ENCODE results near the gene PCDHB5. TPM values are rescaled to one million over a fixed set of nuclear protein-coding genes. Genes with fewer than 3 reads are reported as not detected.
A peak's percentile ranks its signal among the peaks of the same experiment; 100 is the strongest.
"Not testable (repeated sequence)": the region's sequence is repeated elsewhere in the genome, so short reads cannot be mapped to it uniquely, and the experiment has no call there.

The PCDHB5 gene
- total and polyA plus RNA-seq, 8 donors = 2.5 to 13.9 (median 11.0) TPM

DNA sequence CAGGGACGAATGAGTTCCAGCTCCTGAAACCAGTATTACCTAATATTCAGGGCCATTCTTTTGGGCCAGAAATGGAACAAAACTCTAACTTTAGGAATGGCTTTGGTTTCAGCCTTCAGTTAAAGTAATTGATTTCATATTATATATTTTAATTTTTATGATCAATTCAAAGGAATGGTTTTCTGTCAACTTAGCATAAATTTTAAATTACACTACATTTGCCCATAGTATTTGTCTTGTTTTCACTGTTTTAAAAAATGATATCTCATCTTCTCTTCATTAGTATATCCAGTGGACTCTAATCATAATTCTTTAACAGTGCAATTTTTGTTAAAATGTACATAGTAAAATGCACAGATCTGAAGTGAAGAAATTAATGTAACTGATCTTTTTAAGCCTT is 45.3 kb downstream of the PCDHB5 start:
- Histone ChIP-seq H3K36me3 (no peaks in the 10 kb centered on the region), H3K4me1 (no peaks in the 10 kb centered on the region), H3K27ac (no peak overlapping the region), H3K9me3 (peaks cover 0 to 59% of the 10 kb centered on the region in 2 donors), H3K4me3 (no peak overlapping the region), H3K27me3 (peaks cover 0 to 69% of the 10 kb centered on the region in 2 donors)
- intact Hi-C loops (cut with DNase I) = no loop called here
- no peak for ATAC-seq
- TF ChIP-seq, protein P1, sequence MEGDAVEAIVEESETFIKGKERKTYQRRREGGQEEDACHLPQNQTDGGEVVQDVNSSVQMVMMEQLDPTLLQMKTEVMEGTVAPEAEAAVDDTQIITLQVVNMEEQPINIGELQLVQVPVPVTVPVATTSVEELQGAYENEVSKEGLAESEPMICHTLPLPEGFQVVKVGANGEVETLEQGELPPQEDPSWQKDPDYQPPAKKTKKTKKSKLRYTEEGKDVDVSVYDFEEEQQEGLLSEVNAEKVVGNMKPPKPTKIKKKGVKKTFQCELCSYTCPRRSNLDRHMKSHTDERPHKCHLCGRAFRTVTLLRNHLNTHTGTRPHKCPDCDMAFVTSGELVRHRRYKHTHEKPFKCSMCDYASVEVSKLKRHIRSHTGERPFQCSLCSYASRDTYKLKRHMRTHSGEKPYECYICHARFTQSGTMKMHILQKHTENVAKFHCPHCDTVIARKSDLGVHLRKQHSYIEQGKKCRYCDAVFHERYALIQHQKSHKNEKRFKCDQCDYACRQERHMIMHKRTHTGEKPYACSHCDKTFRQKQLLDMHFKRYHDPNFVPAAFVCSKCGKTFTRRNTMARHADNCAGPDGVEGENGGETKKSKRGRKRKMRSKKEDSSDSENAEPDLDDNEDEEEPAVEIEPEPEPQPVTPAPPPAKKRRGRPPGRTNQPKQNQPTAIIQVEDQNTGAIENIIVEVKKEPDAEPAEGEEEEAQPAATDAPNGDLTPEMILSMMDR (IDR thresholded peaks at IDR 0.05) = no peak
- DNase-seq = no peak

DNA sequence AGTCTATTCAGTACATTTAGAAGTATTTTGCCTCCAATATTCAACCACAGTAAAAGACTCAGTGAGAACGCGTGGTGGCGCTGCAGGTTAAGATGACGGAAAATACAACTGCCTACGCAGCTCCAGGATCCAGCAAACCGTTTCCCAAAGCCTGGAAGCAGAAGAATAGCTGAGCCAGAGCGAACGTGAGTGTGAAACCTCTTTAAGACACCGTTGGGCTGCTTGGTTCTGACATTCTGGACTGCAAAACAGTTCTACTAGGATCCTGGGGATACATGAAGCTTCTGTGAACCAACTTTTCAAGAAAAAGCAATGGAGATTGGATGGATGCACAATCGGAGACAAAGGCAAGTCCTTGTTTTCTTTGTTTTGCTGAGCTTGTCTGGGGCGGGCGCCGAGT is 47.2 kb downstream of the PCDHB5 start, which contains the start of gene PCDHB16:
PCDHB16 (plus strand) TSS at position 140 of the 400 bp plus-strand sequence; CDS start at position 313, 173 bp downstream.
- Histone ChIP-seq H3K27me3 (peaks cover 0 to 50% of the 10 kb centered on the region in 2 donors), H3K36me3 (no peaks in the 10 kb centered on the region), H3K4me1 (no peaks in the 10 kb centered on the region), H3K9me3 (peaks cover 0 to 53% of the 10 kb centered on the region in 2 donors), H3K4me3 (no peak within 1 kb of the TSS), H3K27ac (no peak within 1 kb of the TSS)
- ATAC-seq (no peak), DNase-seq (peak in 2 of 4 donors; percentile 36 to 58)
- TF ChIP-seq, protein P1 (IDR thresholded peaks at IDR 0.05) = no peak
- intact Hi-C loops (cut with DNase I) = no loop called here

DNA sequence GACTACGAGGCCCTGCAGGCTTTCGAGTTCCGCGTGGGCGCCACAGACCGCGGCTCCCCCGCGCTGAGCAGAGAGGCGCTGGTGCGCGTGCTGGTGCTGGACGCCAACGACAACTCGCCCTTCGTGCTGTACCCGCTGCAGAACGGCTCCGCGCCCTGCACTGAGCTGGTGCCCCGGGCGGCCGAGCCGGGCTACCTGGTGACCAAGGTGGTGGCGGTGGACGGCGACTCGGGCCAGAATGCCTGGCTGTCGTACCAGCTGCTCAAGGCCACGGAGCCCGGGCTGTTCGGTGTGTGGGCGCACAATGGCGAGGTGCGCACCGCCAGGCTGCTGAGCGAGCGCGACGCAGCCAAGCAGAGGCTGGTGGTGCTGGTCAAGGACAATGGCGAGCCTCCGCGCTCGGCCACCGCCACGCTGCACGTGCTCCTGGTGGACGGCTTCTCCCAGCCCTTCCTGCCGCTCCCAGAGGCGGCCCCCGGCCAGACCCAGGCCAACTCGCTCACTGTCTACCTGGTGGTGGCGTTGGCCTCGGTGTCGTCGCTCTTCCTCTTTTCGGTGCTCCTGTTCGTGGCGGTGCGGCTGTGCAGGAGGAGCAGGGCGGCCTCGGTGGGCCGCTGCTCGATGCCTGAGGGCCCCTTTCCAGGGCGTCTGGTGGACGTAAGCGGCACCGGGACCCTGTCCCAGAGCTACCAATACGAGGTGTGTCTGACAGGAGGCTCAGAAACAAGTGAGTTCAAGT is 49.3 kb downstream of the PCDHB5 start:
- H3K27me3 ChIP-seq = peaks cover 0 to 46% of the 10 kb centered on the region in 2 donors
- intact Hi-C loops (cut with DNase I); H3K4me1 ChIP-seq; H3K36me3 ChIP-seq; ATAC-seq; H3K4me3 ChIP-seq; DNase-seq; H3K27ac ChIP-seq: not testable (repeated sequence)
- H3K9me3 ChIP-seq = peaks cover 0 to 44% of the 10 kb centered on the region in 2 donors

DNA sequence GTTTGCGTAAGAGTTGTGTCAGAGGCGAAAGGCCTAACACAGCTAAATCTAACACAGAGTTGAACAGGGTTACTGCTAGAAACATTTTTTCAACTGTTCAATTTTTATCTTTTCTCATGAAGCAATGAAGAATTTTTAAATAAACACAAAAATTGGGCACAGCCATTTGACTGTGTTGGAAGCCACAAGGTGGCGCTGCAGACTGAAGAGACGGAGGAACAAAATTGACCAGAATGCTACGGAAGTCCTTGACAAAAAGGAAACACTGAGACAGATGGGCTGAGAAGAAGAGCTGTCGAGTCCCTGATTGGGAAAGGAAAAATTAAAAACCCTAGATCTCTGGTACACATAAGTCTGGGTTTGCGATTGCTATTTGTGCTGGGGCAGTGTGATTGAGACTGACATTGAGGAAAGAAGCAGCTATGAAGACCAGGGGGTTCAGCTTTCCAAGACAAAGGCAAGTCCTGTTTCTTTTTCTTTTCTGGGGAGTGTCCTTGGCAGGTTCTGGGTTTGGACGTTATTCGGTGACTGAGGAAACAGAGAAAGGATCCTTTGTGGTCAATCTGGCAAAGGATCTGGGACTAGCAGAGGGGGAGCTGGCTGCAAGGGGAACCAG is 52.0 kb downstream of the PCDHB5 start, which contains the start of gene PCDHB9:
PCDHB9 (plus strand) TSS at position 265 of the 616 bp plus-strand sequence; CDS start at position 423, 158 bp downstream.
- no peak within 1 kb of the TSS for H3K4me3 ChIP-seq
- intact Hi-C loops (cut with DNase I) = no loop called here
- TF ChIP-seq, protein P1 (IDR thresholded peaks at IDR 0.05) = no peak
- H3K27me3 ChIP-seq = peaks cover 3 to 47% of the 10 kb centered on the region in 2 donors
- H3K9me3 ChIP-seq = peaks cover 0 to 63% of the 10 kb centered on the region in 2 donors
- no peaks in the 10 kb centered on the region for H3K36me3 ChIP-seq
- no peak within 1 kb of the TSS for H3K27ac ChIP-seq
- peak in 1 of 4 donors; percentile 24 for DNase-seq
- no peak for ATAC-seq
- H3K4me1 ChIP-seq = no peaks in the 10 kb centered on the region

Other genes with a start within 250 kb of the PCDHB5 start
- gene PCDHAC1, start 208.9 kb upstream of the PCDHB5 start, total RNA-seq = 1 to 10 TPM; 6.7 to 8.3 TPM
- gene PCDHAC1, start 208.9 kb upstream of the PCDHB5 start, polyA plus RNA-seq (ENCODE audit: insufficient read length in 6 of 6) = under 1 TPM; 0.26 to 0.53 (median 0.32) TPM
- gene PCDHAC2, start 168.7 kb upstream of the PCDHB5 start, total RNA-seq = 10 to 100 TPM in 1 of 2 donors, 1 to 10 TPM in 1; 9.9 to 12.6 TPM
- 1 to 10 TPM; 2.8 to 4.5 (median 3.1) TPM for gene PCDHAC2, start 168.7 kb upstream of the PCDHB5 start, polyA plus RNA-seq (ENCODE audit: insufficient read length in 6 of 6)
- under 1 TPM; 0.06 to 0.10 TPM for gene PCDHB1, start 83.8 kb upstream of the PCDHB5 start, total RNA-seq
- gene PCDHB1, start 83.8 kb upstream of the PCDHB5 start, polyA plus RNA-seq (ENCODE audit: insufficient read length in 6 of 6) = under 1 TPM; 0.06 to 0.14 (median 0.11) TPM
- 1 to 10 TPM; 3.6 to 6.6 TPM for gene PCDHB2, start 40.6 kb upstream of the PCDHB5 start, total RNA-seq
- 10 to 100 TPM in 1 of 6 donors, 1 to 10 TPM in 5; 5.9 to 12.5 (median 8.9) TPM for gene PCDHB2, start 40.6 kb upstream of the PCDHB5 start, polyA plus RNA-seq (ENCODE audit: insufficient read length in 6 of 6)
- gene PCDHB3, start 34.7 kb upstream of the PCDHB5 start, total RNA-seq = 1 to 10 TPM; 2.0 to 3.9 TPM
- 1 to 10 TPM; 2.2 to 4.1 (median 3.2) TPM for gene PCDHB3, start 34.7 kb upstream of the PCDHB5 start, polyA plus RNA-seq (ENCODE audit: insufficient read length in 6 of 6)
- 1 to 10 TPM; 1.9 to 4.3 TPM for gene PCDHB4, start 13.4 kb upstream of the PCDHB5 start, total RNA-seq
- gene PCDHB4, start 13.4 kb upstream of the PCDHB5 start, polyA plus RNA-seq (ENCODE audit: insufficient read length in 6 of 6) = 1 to 10 TPM; 2.0 to 3.5 (median 2.5) TPM
- 1 to 10 TPM in 1 of 2 donors, under 1 TPM in 1; 0.73 to 1.0 TPM for gene PCDHB6, start 14.9 kb downstream of the PCDHB5 start, total RNA-seq
- gene PCDHB6, start 14.9 kb downstream of the PCDHB5 start, polyA plus RNA-seq (ENCODE audit: insufficient read length in 6 of 6) = 1 to 10 TPM; 2.6 to 3.3 (median 2.8) TPM
- gene PCDHB7, start 37.4 kb downstream of the PCDHB5 start, total RNA-seq = 1 to 10 TPM; 2.4 to 3.8 TPM
- 1 to 10 TPM; 3.9 to 5.8 (median 4.8) TPM for gene PCDHB7, start 37.4 kb downstream of the PCDHB5 start, polyA plus RNA-seq (ENCODE audit: insufficient read length in 6 of 6)
- 1 to 10 TPM; 1.1 to 2.7 TPM for gene PCDHB8, start 42.6 kb downstream of the PCDHB5 start, total RNA-seq
- gene PCDHB8, start 42.6 kb downstream of the PCDHB5 start, polyA plus RNA-seq (ENCODE audit: insufficient read length in 6 of 6) = 1 to 10 TPM in 5 of 6 donors, under 1 TPM in 1; 0.72 to 3.7 (median 2.5) TPM
- 1 to 10 TPM; 1.8 to 3.1 TPM for gene PCDHB16, start 47.2 kb downstream of the PCDHB5 start, total RNA-seq
- gene PCDHB16, start 47.2 kb downstream of the PCDHB5 start, polyA plus RNA-seq (ENCODE audit: insufficient read length in 6 of 6) = 1 to 10 TPM; 4.0 to 8.2 (median 6.9) TPM
- 1 to 10 TPM; 1.3 to 1.6 TPM for gene PCDHB9, start 52.0 kb downstream of the PCDHB5 start, total RNA-seq
- gene PCDHB9, start 52.0 kb downstream of the PCDHB5 start, polyA plus RNA-seq (ENCODE audit: insufficient read length in 6 of 6) = 1 to 10 TPM; 3.3 to 5.1 (median 4.4) TPM
- 1 to 10 TPM; 1.5 to 2.0 TPM for gene PCDHB10, start 57.1 kb downstream of the PCDHB5 start, total RNA-seq
- 1 to 10 TPM; 5.8 to 6.9 (median 6.2) TPM for gene PCDHB10, start 57.1 kb downstream of the PCDHB5 start, polyA plus RNA-seq (ENCODE audit: insufficient read length in 6 of 6)
- gene PCDHB11, start 64.4 kb downstream of the PCDHB5 start, total RNA-seq = 1 to 10 TPM; 2.6 to 3.4 TPM
- gene PCDHB11, start 64.4 kb downstream of the PCDHB5 start, polyA plus RNA-seq (ENCODE audit: insufficient read length in 6 of 6) = 1 to 10 TPM; 2.4 to 3.8 (median 3.5) TPM
- gene PCDHB12, start 73.5 kb downstream of the PCDHB5 start, total RNA-seq = 1 to 10 TPM; 2.3 to 2.6 TPM
- gene PCDHB12, start 73.5 kb downstream of the PCDHB5 start, polyA plus RNA-seq (ENCODE audit: insufficient read length in 6 of 6) = 1 to 10 TPM; 4.6 to 7.6 (median 6.2) TPM
- 1 to 10 TPM; 1.8 to 2.1 TPM for gene PCDHB13, start 78.7 kb downstream of the PCDHB5 start, total RNA-seq
- gene PCDHB13, start 78.7 kb downstream of the PCDHB5 start, polyA plus RNA-seq (ENCODE audit: insufficient read length in 6 of 6) = 1 to 10 TPM; 5.0 to 6.9 (median 5.9) TPM
- gene PCDHB14, start 88.1 kb downstream of the PCDHB5 start, total RNA-seq = 1 to 10 TPM; 2.6 to 3.0 TPM
- gene PCDHB14, start 88.1 kb downstream of the PCDHB5 start, polyA plus RNA-seq (ENCODE audit: insufficient read length in 6 of 6) = 10 to 100 TPM in 3 of 6 donors, 1 to 10 TPM in 3; 8.4 to 11.1 (median 10.1) TPM
- 1 to 10 TPM; 2.8 to 5.0 TPM for gene PCDHB15, start 110.2 kb downstream of the PCDHB5 start, total RNA-seq
- gene PCDHB15, start 110.2 kb downstream of the PCDHB5 start, polyA plus RNA-seq (ENCODE audit: insufficient read length in 6 of 6) = 10 to 100 TPM in 3 of 6 donors, 1 to 10 TPM in 3; 8.7 to 14.4 (median 11.1) TPM
- under 1 TPM in 1 of 2 donors, not detected in 1; 0.76 TPM for gene SLC25A2, start 168.8 kb downstream of the PCDHB5 start, total RNA-seq
- gene SLC25A2, start 168.8 kb downstream of the PCDHB5 start, polyA plus RNA-seq (ENCODE audit: insufficient read length in 6 of 6) = under 1 TPM in 4 of 6 donors, not detected in 2; 0.14 to 0.34 (median 0.21) TPM
- gene TAF7, start 185.6 kb downstream of the PCDHB5 start, total RNA-seq = 10 to 100 TPM; 53.2 to 53.5 TPM
- gene TAF7, start 185.6 kb downstream of the PCDHB5 start, polyA plus RNA-seq (ENCODE audit: insufficient read length in 6 of 6) = 100 to 1,000 TPM; 123 to 142 (median 134) TPM
- gene PCDHGA1, start 195.3 kb downstream of the PCDHB5 start, total RNA-seq = under 1 TPM; 0.38 to 0.42 TPM
- gene PCDHGA1, start 195.3 kb downstream of the PCDHB5 start, polyA plus RNA-seq (ENCODE audit: insufficient read length in 6 of 6) = 1 to 10 TPM in 1 of 6 donors, under 1 TPM in 5; 0.39 to 1.1 (median 0.81) TPM
- gene PCDHGA2, start 203.6 kb downstream of the PCDHB5 start, total RNA-seq = 1 to 10 TPM; 2.0 to 3.6 TPM
- gene PCDHGA2, start 203.6 kb downstream of the PCDHB5 start, polyA plus RNA-seq (ENCODE audit: insufficient read length in 6 of 6) = 1 to 10 TPM; 4.6 to 7.1 (median 5.7) TPM
- gene PCDHGA3, start 208.6 kb downstream of the PCDHB5 start, total RNA-seq = 1 to 10 TPM; 1.4 to 1.8 TPM
- 1 to 10 TPM; 1.6 to 4.4 (median 3.4) TPM for gene PCDHGA3, start 208.6 kb downstream of the PCDHB5 start, polyA plus RNA-seq (ENCODE audit: insufficient read length in 6 of 6)
- 1 to 10 TPM; 1.7 to 2.1 TPM for gene PCDHGB1, start 214.9 kb downstream of the PCDHB5 start, total RNA-seq
- gene PCDHGB1, start 214.9 kb downstream of the PCDHB5 start, polyA plus RNA-seq (ENCODE audit: insufficient read length in 6 of 6) = 1 to 10 TPM; 1.4 to 2.3 (median 1.7) TPM
- gene PCDHGA4, start 219.8 kb downstream of the PCDHB5 start, total RNA-seq = 1 to 10 TPM; 2.2 to 2.6 TPM
- 1 to 10 TPM; 2.1 to 3.4 (median 2.9) TPM for gene PCDHGA4, start 219.8 kb downstream of the PCDHB5 start, polyA plus RNA-seq (ENCODE audit: insufficient read length in 6 of 6)
- gene PCDHGB2, start 224.8 kb downstream of the PCDHB5 start, total RNA-seq = 1 to 10 TPM; 2.3 to 2.6 TPM
- 1 to 10 TPM; 4.4 to 5.4 (median 4.7) TPM for gene PCDHGB2, start 224.8 kb downstream of the PCDHB5 start, polyA plus RNA-seq (ENCODE audit: insufficient read length in 6 of 6)
- 1 to 10 TPM; 1.3 to 2.0 TPM for gene PCDHGA5, start 229.0 kb downstream of the PCDHB5 start, total RNA-seq
- 1 to 10 TPM; 3.2 to 5.0 (median 4.1) TPM for gene PCDHGA5, start 229.0 kb downstream of the PCDHB5 start, polyA plus RNA-seq (ENCODE audit: insufficient read length in 6 of 6)
- gene PCDHGB3, start 235.0 kb downstream of the PCDHB5 start, total RNA-seq = 1 to 10 TPM; 1.5 to 2.4 TPM
- gene PCDHGB3, start 235.0 kb downstream of the PCDHB5 start, polyA plus RNA-seq (ENCODE audit: insufficient read length in 6 of 6) = 1 to 10 TPM; 2.6 to 3.4 (median 2.7) TPM
- 1 to 10 TPM; 2.9 TPM for gene PCDHGA6, start 238.7 kb downstream of the PCDHB5 start, total RNA-seq
- 1 to 10 TPM; 4.8 to 6.5 (median 5.8) TPM for gene PCDHGA6, start 238.7 kb downstream of the PCDHB5 start, polyA plus RNA-seq (ENCODE audit: insufficient read length in 6 of 6)
- gene PCDHGA7, start 247.5 kb downstream of the PCDHB5 start, total RNA-seq = 1 to 10 TPM; 1.7 TPM
- gene PCDHGA7, start 247.5 kb downstream of the PCDHB5 start, polyA plus RNA-seq (ENCODE audit: insufficient read length in 6 of 6) = 1 to 10 TPM; 1.8 to 2.2 (median 2.0) TPM

Measured in left lung (tissue), 10 donors.